ENCODE data around the gene IMPA2.

The IMPA2 gene

GRCh38 chr18:12046751-12047335 lies 65.5 kb downstream of the IMPA2 start:
- H3K4me3 ChIP-seq (ENCODE audit: low read depth, low read length) = no peak overlapping the region

GRCh38 chr18:12048010-12048826 lies 66.9 kb downstream of the IMPA2 start:
- no peak overlapping the region for H3K4me3 ChIP-seq (ENCODE audit: low read depth, low read length)

GRCh38 chr18:12048827-12049175 lies 67.5 kb downstream of the IMPA2 start:
- H3K4me3 ChIP-seq (ENCODE audit: low read depth, low read length) = no peak overlapping the region

GRCh38 chr18:12049978-12050811 lies 68.9 kb downstream of the IMPA2 start:
- no peak overlapping the region for H3K4me3 ChIP-seq (ENCODE audit: low read depth, low read length)

- no peak overlapping the region for H3K4me3 ChIP-seq (ENCODE audit: low read depth, low read length)
Observed at GRCh38 chr18:12052866-12053265, 71.6 kb downstream of the IMPA2 start.

GRCh38 chr18:12053289-12053688 lies 72.0 kb downstream of the IMPA2 start:
- no peak overlapping the region for H3K4me3 ChIP-seq (ENCODE audit: low read depth, low read length)

- no peak overlapping the region for H3K4me3 ChIP-seq (ENCODE audit: low read depth, low read length)
Observed at GRCh38 chr18:12056034-12056883, 75.0 kb downstream of the IMPA2 start.

GRCh38 chr18:12056884-12057402 lies 75.6 kb downstream of the IMPA2 start:
- H3K4me3 ChIP-seq (ENCODE audit: low read depth, low read length) = no peak overlapping the region

- no peak overlapping the region for H3K4me3 ChIP-seq (ENCODE audit: low read depth, low read length)
Observed at GRCh38 chr18:12057419-12058039, 76.2 kb downstream of the IMPA2 start.

- no peak overlapping the region for H3K4me3 ChIP-seq (ENCODE audit: low read depth, low read length)
Observed at GRCh38 chr18:12059334-12060181, 78.3 kb downstream of the IMPA2 start.

GRCh38 chr18:12060182-12060870 lies 79.0 kb downstream of the IMPA2 start:
- H3K4me3 ChIP-seq (ENCODE audit: low read depth, low read length) = no peak overlapping the region

- H3K4me3 ChIP-seq (ENCODE audit: low read depth, low read length) = no peak overlapping the region
Observed at GRCh38 chr18:12061685-12062084, 80.4 kb downstream of the IMPA2 start.

GRCh38 chr18:12062974-12063373 lies 81.7 kb downstream of the IMPA2 start:
- no peak overlapping the region for H3K4me3 ChIP-seq (ENCODE audit: low read depth, low read length)

GRCh38 chr18:12064086-12064763 lies 82.9 kb downstream of the IMPA2 start:
- H3K4me3 ChIP-seq (ENCODE audit: low read depth, low read length) = no peak overlapping the region

GRCh38 chr18:12065397-12065796 lies 84.1 kb downstream of the IMPA2 start:
- no peak overlapping the region for H3K4me3 ChIP-seq (ENCODE audit: low read depth, low read length)

GRCh38 chr18:12066910-12067511 lies 85.7 kb downstream of the IMPA2 start:
- H3K4me3 ChIP-seq (ENCODE audit: low read depth, low read length) = no peak overlapping the region

GRCh38 chr18:12067671-12068070 lies 86.4 kb downstream of the IMPA2 start:
- H3K4me3 ChIP-seq (ENCODE audit: low read depth, low read length) = no peak overlapping the region
